Neuronal stem cell (in vitro differentiated cells): ENCODE measurements around the gene PARD3B.
"Not testable (repeated sequence)": the region's sequence is repeated elsewhere in the genome, so short reads cannot be mapped to it uniquely, and the experiment has no call there.

Source experiments
- DNase-seq: peaks from one replicate; pipeline ENCODE4 v3.0.0-alpha.2; 2013; ENCODE audit warnings: low spot score
- H2AFZ ChIP-seq: one replicate; pipeline ENCODE4 v1.6.1; 2013; ENCODE audit warnings: mild to moderate bottlenecking, low read length, inconsistent platforms
- H2AK5ac ChIP-seq: 2 replicates; pipeline ENCODE4 v1.6.1; 2013; ENCODE audit warnings: low read depth, mild to moderate bottlenecking, inconsistent platforms, low read length, moderate library complexity, mixed read lengths
- H2BK120ac ChIP-seq: 2 replicates; pipeline ENCODE4 v1.6.1; 2013; ENCODE audit warnings: low read depth, mild to moderate bottlenecking, inconsistent platforms, low read length, moderate library complexity, mixed read lengths
- H2BK12ac ChIP-seq: one replicate; pipeline ENCODE4 v1.6.1; 2013; ENCODE audit warnings: low read length, inconsistent platforms
- H2BK15ac ChIP-seq: 2 replicates; pipeline ENCODE4 v1.6.1; 2013; ENCODE audit warnings: mild to moderate bottlenecking, low read length, inconsistent platforms, mixed read lengths
- H2BK5ac ChIP-seq: one replicate; pipeline ENCODE4 v1.6.1; 2013; ENCODE audit warnings: inconsistent platforms, mild to moderate bottlenecking, low read length, moderate library complexity
- H3K14ac ChIP-seq: one replicate; pipeline ENCODE4 v1.6.1; 2013; ENCODE audit warnings: low read length, inconsistent platforms
- H3K18ac ChIP-seq: 2 replicates; pipeline ENCODE4 v1.6.1; 2013; ENCODE audit warnings: low read length, inconsistent platforms
- H3K23ac ChIP-seq: 2 replicates; pipeline ENCODE4 v1.6.1; 2013; ENCODE audit warnings: low read depth, mild to moderate bottlenecking, mixed read lengths, low read length, inconsistent platforms; ENCODE audit not compliant: poor library complexity
- H3K27ac ChIP-seq: replicated peaks from 3 replicates; pipeline ENCODE4 v1.5.1; 2013; ENCODE audit warnings: low read length, inconsistent platforms
- H3K27me3 ChIP-seq, 3 experiments: 2 replicates each; pipeline ENCODE4 v1.6.1; 2013; ENCODE audit warnings: low read length in 3 of 3, mild to moderate bottlenecking in 2 of 3, inconsistent platforms in 1 of 3, low read depth in 1 of 3, mixed read lengths in 1 of 3, moderate library complexity in 1 of 3; ENCODE audit not compliant: control insufficient read depth in 3 of 3, insufficient read depth in 3 of 3
- H3K36me3 ChIP-seq, 2 donors: replicated peaks in 1 of 2; 2 replicates each; pipeline ENCODE4 v1.6.1; 2013; ENCODE audit warnings: low read length in 2 of 2; ENCODE audit not compliant: control insufficient read depth in 2 of 2, insufficient read depth in 2 of 2
- H3K4ac ChIP-seq: 2 replicates; pipeline ENCODE4 v1.6.1; 2013; ENCODE audit warnings: inconsistent platforms, mild to moderate bottlenecking, low read length, moderate library complexity
- H3K4me1 ChIP-seq, 2 donors: 1 replicate in 1 of 2; 2 replicates in 1 of 2; pipeline ENCODE4 v1.6.1; 2013; ENCODE audit warnings: low read length in 2 of 2, low read depth in 1 of 2; ENCODE audit not compliant: control insufficient read depth in 2 of 2, insufficient read depth in 1 of 2
- H3K4me2 ChIP-seq: one replicate; pipeline ENCODE4 v1.6.1; 2013; ENCODE audit warnings: mild to moderate bottlenecking, low read length, inconsistent platforms; ENCODE audit not compliant: insufficient read depth, poor library complexity, severe bottlenecking
- H3K4me3 ChIP-seq, 2 donors: 2 replicates each; pipeline ENCODE4 v1.5.1; 2013; ENCODE audit warnings: low read length in 2 of 2, mild to moderate bottlenecking in 2 of 2, inconsistent platforms in 1 of 2, moderate library complexity in 1 of 2
- H3K79me1 ChIP-seq: one replicate; pipeline ENCODE4 v1.6.1; 2013; ENCODE audit warnings: low read depth, mild to moderate bottlenecking, inconsistent platforms, low read length, moderate library complexity
- H3K9ac ChIP-seq: one replicate; pipeline ENCODE4 v1.6.1; 2013; ENCODE audit warnings: mild to moderate bottlenecking, low read depth, low read length, inconsistent platforms; ENCODE audit not compliant: poor library complexity
- H3K9me3 ChIP-seq, 2 donors: replicated peaks in 1 of 2; 2 replicates each; pipeline versions ENCODE3 to v1.6.1; 2013; ENCODE audit warnings: low read length in 2 of 2, mild to moderate bottlenecking in 2 of 2, inconsistent platforms in 1 of 2, low read depth in 1 of 2, mixed read lengths in 1 of 2, moderate library complexity in 1 of 2; ENCODE audit not compliant: control insufficient read depth in 2 of 2, insufficient read depth in 1 of 2
- H4K8ac ChIP-seq: one replicate; pipeline ENCODE4 v1.6.1; 2013; ENCODE audit warnings: low read depth, mild to moderate bottlenecking, inconsistent platforms, low read length, moderate library complexity
- H4K91ac ChIP-seq: one replicate; pipeline ENCODE4 v1.6.1; 2013; ENCODE audit warnings: low read length, low read depth, mild to moderate bottlenecking, inconsistent platforms; ENCODE audit not compliant: poor library complexity
- WGBS, 2 donors: extraction: QIAGEN DNeasy Blood & Tissue Kit; methylation state at CpG; one replicate each; pipeline ENCODE4 v1.1.7; 2013; ENCODE audit warnings: missing lambda C conversion rate in 2 of 2, mixed read lengths in 1 of 2; ENCODE audit not compliant: insufficient read length in 2 of 2, insufficient replicate concordance in 1 of 2; ENCODE audit errors: extremely low coverage in 2 of 2; 5-methylcytosine and 5-hydroxymethylcytosine counted together

Gene PARD3B

DNA sequence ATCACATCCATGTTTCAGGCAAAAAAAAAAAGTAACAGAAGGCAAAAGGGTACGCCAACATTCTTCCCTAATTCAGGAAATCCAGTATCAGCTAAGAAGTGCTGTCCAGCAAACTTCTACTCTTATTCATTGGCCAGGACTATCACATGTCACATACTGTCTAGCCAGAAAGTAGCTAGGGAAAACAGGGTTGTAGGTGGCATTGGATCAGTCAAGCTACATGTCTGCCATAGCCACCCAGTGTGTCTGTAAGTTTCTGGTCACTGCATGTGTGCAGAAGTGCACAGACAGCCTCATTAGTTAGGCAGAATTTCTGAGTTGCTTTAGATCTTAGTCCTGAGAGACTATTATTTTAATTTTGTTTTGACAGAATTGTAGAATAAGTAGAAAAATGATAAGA, 671.7 kb downstream of the PARD3B start:
- Histone ChIP-seq H3K9me3 (no peaks in the 10 kb centered on the region), H3K36me3 (no peaks in the 10 kb centered on the region), H4K91ac (no peak overlapping the region), H3K18ac (peak overlapping the region; percentile 48), H2BK12ac (no peak overlapping the region), H4K8ac (no peak overlapping the region), H3K4me3 (no peak overlapping the region), H3K4me2 (no peak overlapping the region), H2AK5ac (no peak overlapping the region), H2BK15ac (no peak overlapping the region), H3K27ac (no peak overlapping the region), H3K4me1 (peaks cover 0 to 2% of the 10 kb centered on the region in 2 donors), H3K9ac (no peak overlapping the region), H2BK5ac (no peak overlapping the region), H3K27me3 (no peaks in the 10 kb centered on the region), H2AFZ (no peak overlapping the region), H3K79me1 (no peaks in the 10 kb centered on the region), H3K4ac (no peak overlapping the region), H2BK120ac (no peak overlapping the region), H3K23ac (no peak overlapping the region), H3K14ac (no peak overlapping the region)
- DNase-seq = no peak
- WGBS, 2 donors = no CpG with 5 or more reads among the region's 1 CpG

DNA sequence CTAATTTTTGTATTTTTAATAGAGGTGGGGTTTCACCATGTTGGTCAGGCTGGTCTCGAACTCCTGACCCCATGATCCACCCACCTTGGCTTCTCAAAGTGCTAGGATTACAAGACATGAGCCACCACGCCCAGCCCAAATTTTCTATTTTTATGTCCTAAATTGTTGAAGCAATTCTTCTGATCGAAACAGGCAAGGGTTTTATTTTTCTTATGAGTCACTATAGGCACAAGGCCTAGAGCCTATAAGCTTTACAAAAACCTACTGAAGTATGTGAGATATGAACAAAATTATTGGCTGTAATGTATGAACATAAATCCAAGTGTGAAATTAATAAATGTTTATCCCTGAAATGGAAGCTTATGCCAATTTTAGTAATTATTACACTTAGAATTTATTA, 672.8 kb downstream of the PARD3B start:
- WGBS, 2 donors = no CpG with 5 or more reads among the region's 3 CpGs

DNA sequence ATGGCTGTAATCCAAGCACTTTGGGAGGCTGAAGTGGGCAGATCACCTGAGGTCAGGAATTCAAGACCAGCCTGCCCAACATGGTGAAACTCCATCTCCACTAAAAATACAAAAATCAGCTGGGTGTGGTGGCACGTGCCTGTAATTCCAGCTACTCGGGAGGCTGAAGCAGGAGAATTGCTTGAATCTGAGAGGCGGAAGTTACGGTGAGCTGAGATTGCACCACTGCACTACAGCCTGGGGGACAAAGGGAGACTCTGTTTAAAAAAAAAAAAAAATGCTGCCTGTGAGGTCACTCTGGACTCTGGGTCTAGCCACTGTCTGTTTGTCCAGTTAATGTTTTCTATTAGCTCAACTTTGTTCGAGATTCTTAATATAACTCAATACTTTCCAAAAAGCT, 673.5 kb downstream of the PARD3B start:
- not testable (repeated sequence) for H3K4me2 ChIP-seq, H2AK5ac ChIP-seq, H3K36me3 ChIP-seq, H3K18ac ChIP-seq, H2BK120ac ChIP-seq, H3K79me1 ChIP-seq, H4K8ac ChIP-seq, H3K4ac ChIP-seq, H3K23ac ChIP-seq, H3K4me3 ChIP-seq, H3K9me3 ChIP-seq, H3K4me1 ChIP-seq, DNase-seq, H3K27me3 ChIP-seq, H3K9ac ChIP-seq, H2BK5ac ChIP-seq, H4K91ac ChIP-seq, H3K27ac ChIP-seq, H2BK12ac ChIP-seq, H3K14ac ChIP-seq, H2BK15ac ChIP-seq, H2AFZ ChIP-seq
- WGBS, 2 donors = no CpG with 5 or more reads among the region's 5 CpGs

More for the DNA sequence above, 672.8 kb downstream of the PARD3B start:
- no peak overlapping the region for H2BK120ac ChIP-seq
- no peak overlapping the region for H2BK12ac ChIP-seq
- H3K27me3 ChIP-seq = no peaks in the 10 kb centered on the region
- H2BK5ac ChIP-seq = no peak overlapping the region
- no peak overlapping the region for H3K4ac ChIP-seq
- no peak overlapping the region for H2AK5ac ChIP-seq
- H2AFZ ChIP-seq = no peak overlapping the region
- no peaks in the 10 kb centered on the region for H3K36me3 ChIP-seq
- no peak overlapping the region for H3K4me2 ChIP-seq
- no peak overlapping the region for H3K18ac ChIP-seq
- H3K27ac ChIP-seq = no peak overlapping the region
- no peaks in the 10 kb centered on the region for H3K79me1 ChIP-seq
- H3K14ac ChIP-seq = no peak overlapping the region
- no peak overlapping the region for H4K8ac ChIP-seq
- no peak overlapping the region for H3K4me3 ChIP-seq
- H3K23ac ChIP-seq = no peak overlapping the region
- H4K91ac ChIP-seq = no peak overlapping the region
- no peak overlapping the region for H2BK15ac ChIP-seq
- H3K9me3 ChIP-seq = no peaks in the 10 kb centered on the region
- H3K9ac ChIP-seq = no peak overlapping the region
- H3K4me1 ChIP-seq = no peaks in the 10 kb centered on the region
- no peak for DNase-seq

DNA sequence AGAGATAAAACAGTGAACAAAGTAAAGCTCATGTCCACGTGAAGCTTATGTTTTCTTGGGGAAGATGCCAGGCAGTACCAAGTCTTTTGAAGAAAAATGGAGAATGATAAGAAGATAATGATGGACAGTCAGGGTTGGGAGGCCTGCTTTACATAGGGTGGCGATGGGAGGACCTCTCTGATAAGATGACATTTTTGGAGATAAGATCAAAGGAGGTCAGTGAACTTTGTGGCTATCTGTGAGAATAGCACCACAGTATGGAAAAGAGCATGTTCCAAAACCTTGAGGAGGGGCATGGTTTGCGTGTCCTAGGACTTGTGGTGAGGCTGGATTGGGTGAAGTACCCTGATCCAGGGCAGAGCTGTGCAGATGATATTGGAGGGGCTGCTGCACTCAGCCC, 675.3 kb downstream of the PARD3B start:
- Histone ChIP-seq H3K14ac (no peak overlapping the region), H3K9ac (no peak overlapping the region), H3K18ac (no peak overlapping the region), H3K36me3 (no peaks in the 10 kb centered on the region), H4K8ac (no peak overlapping the region), H3K9me3 (peaks cover 0 to 3% of the 10 kb centered on the region in 2 donors), H3K79me1 (no peaks in the 10 kb centered on the region), H3K27me3 (no peaks in the 10 kb centered on the region), H3K27ac (no peak overlapping the region), H3K4me2 (no peak overlapping the region), H2AK5ac (no peak overlapping the region), H2BK5ac (no peak overlapping the region), H4K91ac (no peak overlapping the region), H3K4ac (no peak overlapping the region), H3K4me1 (no peaks in the 10 kb centered on the region), H2BK120ac (no peak overlapping the region), H2AFZ (no peak overlapping the region), H2BK15ac (no peak overlapping the region), H3K23ac (no peak overlapping the region), H3K4me3 (no peak overlapping the region), H2BK12ac (no peak overlapping the region)
- no peak for DNase-seq
- no CpG with 5 or more reads among the region's 3 CpGs for WGBS, 2 donors
